ENCODE data around the gene GPS1.

GPS1 gene

GRCh38 chr17:82051776-82052637 lies at the start of gene GPS1, which contains the start of gene RFNG:
Gene GPS1, plus strand, starts transcription at chr17:82051898. Its CDS starts 34 bp downstream, at chr17:82051932.
Gene RFNG, minus strand, starts transcription at chr17:82051811. Its CDS starts 45 bp downstream, at chr17:82051766.
- peak; percentile 93 for DNase-seq (ENCODE audit: low spot score)

- DNase-seq (ENCODE audit: low spot score), result peak; percentile 96
Measured at GRCh38 chr17:82003411-82004381, 48.0 kb upstream of the GPS1 start.

DNA sequence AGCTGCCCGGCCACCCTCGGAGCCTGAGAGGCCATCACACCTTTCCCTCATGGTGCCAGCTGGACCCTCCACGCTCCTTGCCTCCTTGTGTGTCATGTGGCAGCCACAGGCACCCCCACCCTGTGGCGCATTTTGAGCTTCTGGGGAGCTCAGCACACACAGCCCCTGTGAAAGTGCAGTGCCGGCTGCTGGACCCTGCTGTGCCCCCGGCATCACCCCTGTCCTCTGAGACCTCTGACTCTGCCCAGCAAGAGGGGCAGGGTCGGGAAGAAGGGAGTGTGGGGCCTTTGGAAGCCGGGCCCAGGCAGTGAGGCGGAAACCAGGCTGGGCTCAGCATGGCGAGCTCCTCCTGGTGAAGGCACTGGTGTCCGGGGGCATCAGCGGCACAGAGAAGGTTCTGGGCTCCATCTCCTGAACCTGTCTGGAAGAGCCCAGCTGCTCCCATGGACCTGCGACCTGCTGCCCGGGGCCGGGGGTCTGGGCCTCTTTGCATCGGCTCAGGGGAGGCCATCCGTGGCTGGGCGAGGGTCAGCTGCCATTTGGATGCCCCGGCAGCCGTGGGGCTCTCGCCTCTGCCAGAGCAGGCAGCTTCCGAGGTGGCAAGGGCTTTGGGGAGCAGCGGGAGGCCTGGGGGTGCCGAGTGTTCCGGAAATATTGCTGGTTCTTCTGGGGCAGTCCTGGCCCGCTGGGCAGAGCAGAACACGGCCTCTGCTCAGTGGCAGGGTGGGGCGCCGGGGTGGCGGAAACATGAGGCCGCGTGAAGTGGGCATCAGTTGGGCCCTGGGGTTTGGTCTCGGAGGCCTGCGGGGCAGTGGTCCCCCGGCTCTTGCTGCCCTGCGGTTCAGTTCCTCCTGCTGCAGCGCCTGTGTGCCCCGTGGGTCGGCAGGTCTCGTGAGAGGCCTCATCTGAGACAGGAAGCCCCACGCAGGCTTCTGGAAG lies 46.9 kb upstream of the GPS1 start:
- DNase-seq (ENCODE audit: low spot score), result no peak

DNA sequence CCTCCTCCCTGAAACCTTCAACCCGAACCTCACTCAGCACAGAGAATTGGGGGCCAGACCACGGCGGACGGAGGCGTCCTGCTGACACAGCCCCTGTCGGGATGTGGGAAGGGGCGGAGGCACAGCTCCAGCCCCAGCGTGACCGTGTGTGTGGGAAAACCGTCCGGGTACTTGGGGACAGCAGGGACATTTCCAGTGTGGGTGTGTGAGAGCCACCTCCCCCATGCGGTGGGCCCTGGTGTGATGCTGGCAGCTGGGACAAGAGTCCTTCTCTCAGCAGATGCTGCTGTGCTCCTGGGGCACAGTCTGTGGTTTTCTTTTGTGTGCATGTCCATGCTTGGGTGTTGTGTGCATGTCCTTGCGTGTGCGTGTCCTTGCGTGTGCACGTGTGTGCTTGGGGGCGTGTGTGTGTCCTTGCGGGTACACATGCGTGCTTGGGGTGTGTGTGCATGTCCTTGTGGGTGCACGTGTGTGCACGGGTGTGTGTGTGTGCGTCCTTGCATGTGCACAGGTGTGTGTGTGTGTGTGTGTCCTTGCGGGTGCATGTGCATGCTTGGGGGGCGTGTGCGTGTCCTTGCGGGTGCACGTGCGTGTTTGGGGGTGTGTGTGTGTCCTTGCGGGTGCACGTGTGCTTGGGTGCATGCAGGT lies 45.9 kb upstream of the GPS1 start:
- no peak for DNase-seq (ENCODE audit: low spot score)

- peak; percentile 69 for DNase-seq (ENCODE audit: low spot score)
Measured at GRCh38 chr17:82006468-82007227, 45.0 kb upstream of the GPS1 start.

DNA sequence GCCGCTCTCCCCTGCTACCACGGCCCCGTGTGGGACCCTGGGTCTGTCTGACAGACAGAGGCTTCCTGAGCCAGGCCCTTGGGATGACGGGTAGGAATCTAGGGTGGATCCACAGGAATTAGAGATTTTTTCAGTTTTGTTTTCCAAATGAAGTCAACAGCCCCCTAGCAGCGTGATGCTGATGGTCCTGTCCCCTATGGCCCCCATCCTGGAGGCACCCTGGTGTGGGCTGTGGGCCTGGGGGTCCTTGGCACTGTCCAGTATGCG lies 44.5 kb upstream of the GPS1 start:
- no peak for DNase-seq (ENCODE audit: low spot score)

- DNase-seq (ENCODE audit: low spot score), result no peak
Measured at GRCh38 chr17:82007495-82008257, 44.0 kb upstream of the GPS1 start.

GRCh38 chr17:82008258-82008940 lies 43.3 kb upstream of the GPS1 start:
- DNase-seq (ENCODE audit: low spot score), result no peak

GRCh38 chr17:82008941-82009405 lies 42.7 kb upstream of the GPS1 start:
- DNase-seq (ENCODE audit: low spot score), result no peak

GRCh38 chr17:82009413-82009812 lies 42.3 kb upstream of the GPS1 start:
- DNase-seq (ENCODE audit: low spot score), result no peak

GRCh38 chr17:82010575-82011525 lies 40.8 kb upstream of the GPS1 start:
- DNase-seq (ENCODE audit: low spot score), result no peak

GRCh38 chr17:82011617-82012187 lies 40.0 kb upstream of the GPS1 start:
- no peak for DNase-seq (ENCODE audit: low spot score)

DNA sequence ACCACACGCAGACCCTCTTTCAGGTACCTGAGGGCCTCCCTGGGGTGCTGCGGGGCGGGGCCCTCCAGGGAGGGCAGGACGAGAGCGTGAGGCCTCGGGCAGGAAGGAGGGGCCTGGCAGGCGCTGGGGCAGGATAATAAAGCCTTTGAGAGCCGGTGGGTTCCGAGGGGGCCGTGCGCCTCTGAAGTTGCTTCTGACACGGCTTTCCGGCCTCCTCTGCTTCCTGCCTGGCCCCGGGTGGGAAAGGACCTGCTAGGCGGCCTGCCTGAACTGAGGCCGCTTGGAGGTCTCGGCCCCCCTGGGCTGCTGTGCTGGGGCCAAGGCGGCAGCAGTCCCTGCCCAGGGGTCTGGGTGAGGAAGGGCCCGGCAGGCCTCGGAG lies 39.4 kb upstream of the GPS1 start:
- no peak for DNase-seq (ENCODE audit: low spot score)

- no peak for DNase-seq (ENCODE audit: low spot score)
Measured at GRCh38 chr17:82012640-82013295, 38.9 kb upstream of the GPS1 start.

DNA sequence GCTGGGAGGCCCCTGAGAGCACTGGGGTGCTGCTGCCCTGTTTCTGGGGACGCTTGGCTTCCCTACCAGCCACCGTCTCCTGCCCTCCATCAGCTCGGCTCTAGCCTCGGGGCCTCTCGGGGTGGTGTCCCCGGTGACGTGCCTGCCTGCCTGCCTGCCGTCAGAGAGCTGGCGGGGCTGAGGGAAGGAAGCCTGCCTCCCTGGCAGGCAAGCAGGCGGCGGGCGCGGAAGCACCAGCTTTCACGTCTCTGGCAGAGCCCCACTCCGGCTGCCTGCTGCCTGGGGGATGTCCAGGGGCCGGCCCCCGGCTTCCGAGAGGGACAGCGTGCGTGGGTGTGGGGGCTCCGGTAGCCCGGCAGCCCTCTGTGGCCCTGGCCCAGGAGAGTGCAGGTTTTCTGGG lies 38.4 kb upstream of the GPS1 start:
- DNase-seq (ENCODE audit: low spot score), result no peak

DNA sequence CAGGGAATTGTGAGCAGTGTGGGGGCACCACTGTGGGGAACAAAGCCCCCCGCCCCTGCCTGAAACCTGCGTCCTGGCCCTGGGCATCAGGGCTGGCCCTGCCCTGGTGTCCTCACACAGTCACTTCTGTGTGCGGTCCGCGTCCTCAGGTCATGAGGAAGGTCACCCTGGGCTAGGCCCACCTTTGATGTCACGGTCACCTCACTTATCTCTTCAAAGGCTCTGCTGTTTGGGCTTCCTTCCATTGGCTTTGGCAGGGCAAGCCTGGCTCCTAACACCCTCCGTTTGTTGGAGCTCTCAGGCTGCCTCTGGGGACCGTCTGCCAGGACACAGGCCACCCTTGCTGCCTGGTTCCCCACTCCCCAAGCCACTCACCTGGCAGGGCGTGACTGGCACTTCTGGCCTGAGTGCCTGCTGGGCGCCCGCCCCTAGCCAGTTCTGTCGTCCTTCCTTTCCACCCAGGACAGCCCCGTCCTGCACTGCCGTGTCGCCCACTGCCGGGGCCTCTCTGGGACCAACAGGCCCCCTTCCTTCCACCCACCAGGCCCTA lies 37.9 kb upstream of the GPS1 start:
- DNase-seq (ENCODE audit: low spot score), result no peak

DNA sequence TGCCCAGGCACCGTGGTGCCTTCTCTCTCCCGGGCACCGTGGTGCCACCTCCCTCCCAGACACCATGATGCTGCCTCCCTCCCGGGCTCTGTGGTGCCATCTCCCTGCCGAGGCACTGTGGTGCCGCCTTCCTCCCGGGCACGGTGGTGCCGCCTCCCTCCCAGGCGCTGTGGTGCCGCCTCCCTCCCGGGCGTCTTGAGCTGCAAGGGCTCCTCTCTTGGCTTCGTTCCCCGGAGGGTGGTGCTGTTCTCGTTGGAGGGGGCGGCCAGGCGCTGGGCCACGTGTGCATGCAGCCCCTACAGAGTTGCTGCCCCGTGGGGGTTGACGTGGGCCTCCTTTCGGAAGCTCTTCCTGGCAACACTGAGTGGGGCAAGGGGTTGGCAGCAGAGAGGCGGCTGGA lies 37.3 kb upstream of the GPS1 start:
- DNase-seq (ENCODE audit: low spot score), result no peak
